IPS DF 6.9 (cell line): ENCODE measurements around the gene CYP1A2.

Experiments
- DNase-seq: peaks from one replicate; pipeline ENCODE4 v3.0.0-alpha.2; 2013; ENCODE audit warnings: low read depth, low spot score
- H3K27ac ChIP-seq: one replicate; pipeline ENCODE4 v1.5.1; 2013; ENCODE audit warnings: low read length, control low read depth
- H3K27me3 ChIP-seq: 2 replicates; pipeline ENCODE4 v1.6.1; 2013; ENCODE audit warnings: mild to moderate bottlenecking, low read length; ENCODE audit not compliant: control insufficient read depth, insufficient read depth
- H3K36me3 ChIP-seq: 2 replicates; pipeline ENCODE4 v1.6.1; 2013; ENCODE audit warnings: low read length; ENCODE audit not compliant: control insufficient read depth, insufficient read depth
- H3K4me1 ChIP-seq: 2 replicates; pipeline ENCODE4 v1.6.1; 2013; ENCODE audit warnings: low read length; ENCODE audit not compliant: control insufficient read depth, insufficient read depth
- H3K4me3 ChIP-seq: 2 replicates; pipeline ENCODE4 v1.5.1; 2013; ENCODE audit warnings: mild to moderate bottlenecking, low read length
- H3K9me3 ChIP-seq: 2 replicates; pipeline ENCODE4 v1.6.1; 2013; ENCODE audit warnings: low read length, inconsistent platforms; ENCODE audit not compliant: control insufficient read depth, insufficient read depth
- WGBS: extraction: QIAGEN DNeasy Blood & Tissue Kit; methylation state at CpG from one replicate; pipeline ENCODE4 v1.1.7; 2013; ENCODE audit warnings: mixed read lengths, missing lambda C conversion rate; ENCODE audit not compliant: insufficient read length, insufficient coverage; 5-methylcytosine and 5-hydroxymethylcytosine counted together

The CYP1A2 gene

GRCh38 chr15:74775894-74776293 lies 27.2 kb downstream of the CYP1A2 start:
- no CpG with 5 or more reads among the region's 4 CpGs for WGBS
- H3K27me3 ChIP-seq, result no peaks in the 10 kb centered on the region
- no peaks in the 10 kb centered on the region; the same call in 1 of the 2 replicates for H3K4me1 ChIP-seq
- no peaks in the 10 kb centered on the region for H3K36me3 ChIP-seq
- H3K4me3 ChIP-seq, result no peak overlapping the region
- H3K9me3 ChIP-seq, result no peaks in the 10 kb centered on the region
- no peak overlapping the region for H3K27ac ChIP-seq
- no peak for DNase-seq

DNA sequence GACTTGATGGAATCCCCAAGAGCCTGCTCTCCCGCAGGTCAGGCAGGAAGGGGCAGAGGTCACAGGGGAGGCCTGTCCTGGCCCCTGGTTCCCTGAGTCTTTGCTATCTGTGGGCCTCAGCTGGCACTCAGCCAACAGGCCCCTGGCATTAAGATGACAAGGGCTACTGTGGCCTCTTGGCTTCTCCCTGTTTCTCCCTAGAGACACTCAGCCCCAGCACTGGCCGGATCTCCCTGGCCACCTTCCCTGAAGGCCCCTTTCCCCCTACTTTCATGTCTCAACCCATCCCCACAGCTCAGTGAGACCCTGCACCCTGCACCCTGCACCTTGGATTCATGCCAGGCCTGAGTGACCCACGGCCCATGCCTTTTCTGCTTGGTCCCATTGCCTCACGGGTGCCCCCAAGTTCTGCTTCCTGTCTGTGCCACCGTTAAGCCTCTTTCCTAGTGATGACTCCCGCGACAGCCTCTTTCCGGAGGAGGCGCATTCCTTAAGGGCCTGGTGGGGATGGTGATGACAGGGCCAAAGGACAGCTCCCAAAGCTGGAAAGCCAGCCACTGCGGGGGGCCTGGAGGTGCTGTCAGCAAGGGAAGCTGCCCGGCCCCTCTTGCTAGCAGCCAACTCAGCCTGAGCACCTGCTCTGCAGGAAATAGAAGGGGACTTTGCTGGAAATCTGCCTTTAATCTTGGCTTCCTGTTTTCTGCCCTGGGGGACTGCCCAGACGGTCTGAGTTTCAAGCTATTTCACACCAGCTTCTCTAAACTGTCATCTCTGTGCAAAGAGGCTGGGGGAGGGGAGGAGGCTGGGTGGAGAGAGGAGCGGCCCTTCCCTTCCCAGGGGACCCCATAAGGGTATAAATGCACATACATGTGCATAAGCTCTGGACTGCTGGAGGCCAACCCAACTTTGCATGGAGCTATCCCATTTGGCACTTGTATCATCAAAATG lies 28.4 kb downstream of the CYP1A2 start:
- no peaks in the 10 kb centered on the region for H3K27me3 ChIP-seq
- no peaks in the 10 kb centered on the region for H3K36me3 ChIP-seq
- no peaks in the 10 kb centered on the region; the same call in 1 of the 2 replicates for H3K4me1 ChIP-seq
- H3K9me3 ChIP-seq, result no peaks in the 10 kb centered on the region
- DNase-seq, result no peak
- H3K4me3 ChIP-seq, result no peak overlapping the region
- H3K27ac ChIP-seq, result no peak overlapping the region
- WGBS, result no CpG with 5 or more reads among the region's 13 CpGs

- Histone ChIP-seq H3K9me3 (no peaks in the 10 kb centered on the region), H3K36me3 (no peaks in the 10 kb centered on the region), H3K27ac (no peak overlapping the region), H3K27me3 (no peaks in the 10 kb centered on the region), H3K4me1 (peaks cover under 1% of the 10 kb centered on the region), H3K4me3 (no peak overlapping the region)
- WGBS, result no CpG with 5 or more reads among the region's 6 CpGs
- no peak for DNase-seq
Measured at GRCh38 chr15:74777769-74778598, 29.3 kb downstream of the CYP1A2 start.

GRCh38 chr15:74778599-74778970 lies 29.9 kb downstream of the CYP1A2 start:
- no peak for DNase-seq
- no peak overlapping the region for H3K27ac ChIP-seq

GRCh38 chr15:74779162-74779648 lies 30.6 kb downstream of the CYP1A2 start:
- no peaks in the 10 kb centered on the region for H3K27me3 ChIP-seq
- DNase-seq, result no peak
- H3K9me3 ChIP-seq, result no peaks in the 10 kb centered on the region
- H3K36me3 ChIP-seq, result no peaks in the 10 kb centered on the region
- WGBS, result no CpG with 5 or more reads among the region's 7 CpGs
- H3K27ac ChIP-seq, result no peak overlapping the region
- H3K4me3 ChIP-seq, result no peak overlapping the region
- H3K4me1 ChIP-seq, result peaks cover 3% of the 10 kb centered on the region

More at GRCh38 chr15:74778599-74778970, 29.9 kb downstream of the CYP1A2 start:
- Histone ChIP-seq H3K4me3 (no peak overlapping the region), H3K4me1 (peaks cover 3% of the 10 kb centered on the region), H3K36me3 (no peaks in the 10 kb centered on the region), H3K27me3 (no peaks in the 10 kb centered on the region), H3K9me3 (no peaks in the 10 kb centered on the region)
- WGBS, result no CpG with 5 or more reads among the region's 5 CpGs

GRCh38 chr15:74780523-74781430 lies 32.1 kb downstream of the CYP1A2 start:
- no peaks in the 10 kb centered on the region for H3K27me3 ChIP-seq
- DNase-seq, result no peak
- WGBS, result no CpG with 5 or more reads among the region's 16 CpGs
- H3K9me3 ChIP-seq, result no peaks in the 10 kb centered on the region
- no peak overlapping the region for H3K4me3 ChIP-seq
- H3K27ac ChIP-seq, result no peak overlapping the region
- no peaks in the 10 kb centered on the region for H3K36me3 ChIP-seq
- H3K4me1 ChIP-seq, result peaks cover 3% of the 10 kb centered on the region

GRCh38 chr15:74781431-74782258 lies 33.0 kb downstream of the CYP1A2 start, which contains the start of gene CSK:
Gene CSK (plus strand): TSS chr15:74782080. CDS start chr15:74798298, 16,218 bp downstream.
- no peak for DNase-seq
- Histone ChIP-seq H3K4me1 (peaks cover 3% of the 10 kb centered on the region), H3K36me3 (no peaks in the 10 kb centered on the region), H3K27ac (no peak within 1 kb of the TSS), H3K9me3 (no peaks in the 10 kb centered on the region), H3K27me3 (no peaks in the 10 kb centered on the region), H3K4me3 (peak within 1 kb of the TSS; percentile 73; the same call in 1 of the 2 replicates)
- WGBS, result no CpG with 5 or more reads among the region's 74 CpGs

DNA sequence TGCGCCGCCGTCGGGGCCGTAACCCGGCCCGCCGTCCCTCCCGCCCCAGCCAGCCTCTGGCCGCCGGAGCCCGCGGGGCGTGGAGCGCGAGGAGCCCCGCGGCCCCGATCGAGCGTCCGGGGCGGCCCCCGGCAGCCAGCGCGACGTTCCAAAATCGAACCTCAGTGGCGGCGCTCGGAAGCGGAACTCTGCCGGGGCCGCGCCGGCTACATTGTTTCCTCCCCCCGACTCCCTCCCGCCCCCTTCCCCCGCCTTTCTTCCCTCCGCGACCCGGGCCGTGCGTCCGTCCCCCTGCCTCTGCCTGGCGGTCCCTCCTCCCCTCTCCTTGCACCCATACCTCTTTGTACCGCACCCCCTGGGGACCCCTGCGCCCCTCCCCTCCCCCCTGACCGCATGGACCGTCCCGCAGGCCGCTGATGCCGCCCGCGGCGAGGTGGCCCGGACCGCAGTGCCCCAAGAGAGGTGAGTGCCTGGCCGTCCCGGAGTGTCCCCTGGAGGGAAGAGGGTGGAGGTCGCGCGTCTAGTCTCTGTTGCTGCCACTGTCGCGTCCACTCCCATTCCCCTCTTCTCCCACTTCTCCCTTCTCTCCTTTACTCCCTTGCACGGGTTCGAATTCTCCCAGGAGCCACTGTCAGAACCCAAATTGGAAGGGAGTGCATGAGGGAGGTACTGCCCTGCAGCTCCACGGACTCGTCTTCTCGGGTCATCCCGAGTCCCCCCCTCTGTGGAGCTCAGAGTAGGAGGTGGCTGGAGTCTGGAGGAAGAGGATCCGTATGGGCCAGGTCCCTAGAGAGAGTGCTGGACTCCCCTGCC lies 33.8 kb downstream of the CYP1A2 start:
- DNase-seq, result no peak
- H3K9me3 ChIP-seq, result no peaks in the 10 kb centered on the region
- H3K4me1 ChIP-seq, result peaks cover 3% of the 10 kb centered on the region
- no peak overlapping the region for H3K27ac ChIP-seq
- H3K27me3 ChIP-seq, result no peaks in the 10 kb centered on the region
- peak overlapping the region; percentile 73; the same call in 1 of the 2 replicates for H3K4me3 ChIP-seq
- no CpG with 5 or more reads among the region's 72 CpGs for WGBS
- H3K36me3 ChIP-seq, result no peaks in the 10 kb centered on the region
